ENCODE results near the gene CCDC54. TPM values are rescaled to one million over a fixed set of nuclear protein-coding genes. Genes with fewer than 3 reads are reported as not detected.

CCDC54 gene
- total RNA-seq, 1 donor from 2014 or later: not detected

DNA sequence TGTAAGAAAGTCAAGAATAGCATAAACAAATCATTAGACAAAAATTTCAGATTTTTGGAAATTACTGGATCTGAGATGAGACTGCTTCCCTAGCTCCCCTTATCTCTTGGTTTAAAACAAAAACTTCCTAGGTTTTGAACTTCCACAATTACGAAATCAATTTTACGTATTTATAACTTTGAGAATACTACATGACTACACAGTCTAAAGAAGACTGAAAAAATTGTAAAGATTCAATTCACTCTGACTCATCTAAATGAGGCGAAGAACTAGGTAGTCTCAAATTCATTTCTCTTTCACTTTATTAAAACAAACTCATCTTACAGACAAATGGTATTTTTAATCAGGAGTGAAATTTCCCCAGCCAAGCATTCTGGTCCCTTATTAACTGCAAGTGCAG, 10.3 kb downstream of the CCDC54 start:
- no peak overlapping the region for H3K4me3 Mint-ChIP-seq
- H3K27me3 Mint-ChIP-seq (ENCODE audit: low read depth): no peaks in the 10 kb centered on the region
- H3K36me3 Mint-ChIP-seq: no peaks in the 10 kb centered on the region
- no peaks in the 10 kb centered on the region for H3K9me3 Mint-ChIP-seq
- TF ChIP-seq, protein P1, sequence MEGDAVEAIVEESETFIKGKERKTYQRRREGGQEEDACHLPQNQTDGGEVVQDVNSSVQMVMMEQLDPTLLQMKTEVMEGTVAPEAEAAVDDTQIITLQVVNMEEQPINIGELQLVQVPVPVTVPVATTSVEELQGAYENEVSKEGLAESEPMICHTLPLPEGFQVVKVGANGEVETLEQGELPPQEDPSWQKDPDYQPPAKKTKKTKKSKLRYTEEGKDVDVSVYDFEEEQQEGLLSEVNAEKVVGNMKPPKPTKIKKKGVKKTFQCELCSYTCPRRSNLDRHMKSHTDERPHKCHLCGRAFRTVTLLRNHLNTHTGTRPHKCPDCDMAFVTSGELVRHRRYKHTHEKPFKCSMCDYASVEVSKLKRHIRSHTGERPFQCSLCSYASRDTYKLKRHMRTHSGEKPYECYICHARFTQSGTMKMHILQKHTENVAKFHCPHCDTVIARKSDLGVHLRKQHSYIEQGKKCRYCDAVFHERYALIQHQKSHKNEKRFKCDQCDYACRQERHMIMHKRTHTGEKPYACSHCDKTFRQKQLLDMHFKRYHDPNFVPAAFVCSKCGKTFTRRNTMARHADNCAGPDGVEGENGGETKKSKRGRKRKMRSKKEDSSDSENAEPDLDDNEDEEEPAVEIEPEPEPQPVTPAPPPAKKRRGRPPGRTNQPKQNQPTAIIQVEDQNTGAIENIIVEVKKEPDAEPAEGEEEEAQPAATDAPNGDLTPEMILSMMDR (IDR thresholded peaks at IDR 0.05; ENCODE audit: unreplicated experiment): no peak
- DNase-seq (ENCODE audit: low spot score in 2 of 2, unreplicated experiment in 2 of 2): no peak
- no peak overlapping the region for H3K27ac Mint-ChIP-seq
- H3K4me1 Mint-ChIP-seq: peaks cover 3% of the 10 kb centered on the region

DNA sequence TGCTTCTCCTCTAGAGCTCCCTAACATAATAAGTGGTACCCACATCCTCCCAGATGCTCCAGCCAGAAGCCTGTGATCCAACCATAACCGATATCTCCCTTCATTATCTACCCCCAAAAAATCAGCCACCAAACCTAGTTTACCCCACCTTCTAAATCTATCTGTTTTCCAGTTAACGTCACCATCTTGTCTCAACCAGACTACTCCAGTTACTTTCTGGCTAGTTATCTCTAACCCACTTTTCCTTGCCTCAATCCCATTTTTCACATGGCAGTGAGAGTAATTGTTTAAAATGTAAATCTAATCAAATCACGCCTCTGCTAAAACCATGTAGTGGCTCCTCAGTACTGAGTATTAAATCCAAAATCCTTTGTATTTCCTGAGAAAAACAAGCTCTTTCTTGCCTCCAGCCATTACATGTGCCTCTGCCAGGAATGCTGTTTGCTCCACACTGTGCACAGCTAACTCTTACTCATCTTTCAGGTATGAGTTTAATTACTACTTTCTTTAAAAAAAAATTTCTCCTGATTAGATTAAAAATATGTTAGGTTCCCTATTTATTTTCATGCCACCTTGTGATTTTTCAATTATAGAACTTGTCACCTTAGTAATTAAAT, 15.4 kb downstream of the CCDC54 start:
- no peaks in the 10 kb centered on the region for H3K36me3 Mint-ChIP-seq
- no peak for DNase-seq (ENCODE audit: low spot score in 2 of 2, unreplicated experiment in 2 of 2)
- no peak overlapping the region for H3K4me3 Mint-ChIP-seq
- TF ChIP-seq, protein P1 (IDR thresholded peaks at IDR 0.05; ENCODE audit: unreplicated experiment): no peak
- H3K27me3 Mint-ChIP-seq (ENCODE audit: low read depth): no peaks in the 10 kb centered on the region
- H3K27ac Mint-ChIP-seq: no peak overlapping the region
- H3K4me1 Mint-ChIP-seq: no peaks in the 10 kb centered on the region
- no peaks in the 10 kb centered on the region for H3K9me3 Mint-ChIP-seq

DNA sequence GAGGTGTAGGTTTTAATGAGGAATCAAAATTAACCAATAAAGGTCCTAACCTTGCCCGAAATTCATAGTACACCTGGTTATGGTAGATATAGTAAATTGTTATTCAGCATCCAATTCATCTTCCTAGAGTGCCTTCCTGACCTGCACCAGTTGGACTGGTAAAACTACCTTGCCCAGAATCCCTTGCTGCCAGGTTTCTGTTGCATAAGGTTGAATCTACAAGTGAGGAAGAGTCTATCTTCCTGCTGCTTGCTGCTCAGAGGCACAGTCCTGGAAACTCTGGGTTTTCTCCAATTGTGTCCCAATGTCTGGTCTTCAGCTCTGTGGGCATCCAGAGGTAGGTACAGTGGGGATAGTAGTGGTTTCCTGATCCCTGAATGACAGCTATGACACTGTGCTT, 17.3 kb downstream of the CCDC54 start:
- no peak for DNase-seq (ENCODE audit: low spot score in 2 of 2, unreplicated experiment in 2 of 2)
- Mint-ChIP-seq H3K36me3 (no peaks in the 10 kb centered on the region), H3K4me1 (no peaks in the 10 kb centered on the region), H3K4me3 (no peak overlapping the region), H3K27me3 (ENCODE audit: low read depth) (no peaks in the 10 kb centered on the region), H3K9me3 (peaks cover 5% of the 10 kb centered on the region), H3K27ac (no peak overlapping the region)
- TF ChIP-seq, protein P1 (IDR thresholded peaks at IDR 0.05; ENCODE audit: unreplicated experiment): no peak

DNA sequence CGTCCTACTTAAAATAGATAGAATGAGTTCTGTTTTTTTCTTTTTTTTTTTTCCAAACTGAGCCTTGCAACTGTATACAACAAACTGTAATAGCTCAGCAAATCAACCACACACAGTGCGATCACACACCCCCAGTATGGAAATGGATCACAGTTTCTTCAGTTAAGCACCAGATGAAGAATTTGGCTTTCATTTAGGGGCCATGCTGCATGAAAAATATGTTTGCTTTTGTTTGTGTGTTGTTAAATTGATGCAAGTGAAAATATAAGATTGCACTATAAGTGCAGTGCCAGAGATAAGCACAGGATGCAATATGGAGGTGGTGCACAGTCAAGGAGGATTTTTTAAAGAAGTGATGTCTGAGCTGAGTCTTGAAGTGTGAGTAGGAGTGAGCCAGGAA, 17.8 kb downstream of the CCDC54 start:
- TF ChIP-seq, protein P1 (IDR thresholded peaks at IDR 0.05; ENCODE audit: unreplicated experiment): no peak
- Mint-ChIP-seq H3K36me3 (no peaks in the 10 kb centered on the region), H3K4me3 (no peak overlapping the region), H3K9me3 (peaks cover 5% of the 10 kb centered on the region), H3K4me1 (no peaks in the 10 kb centered on the region), H3K27me3 (ENCODE audit: low read depth) (no peaks in the 10 kb centered on the region), H3K27ac (no peak overlapping the region)
- no peak for DNase-seq (ENCODE audit: low spot score in 2 of 2, unreplicated experiment in 2 of 2)

DNA sequence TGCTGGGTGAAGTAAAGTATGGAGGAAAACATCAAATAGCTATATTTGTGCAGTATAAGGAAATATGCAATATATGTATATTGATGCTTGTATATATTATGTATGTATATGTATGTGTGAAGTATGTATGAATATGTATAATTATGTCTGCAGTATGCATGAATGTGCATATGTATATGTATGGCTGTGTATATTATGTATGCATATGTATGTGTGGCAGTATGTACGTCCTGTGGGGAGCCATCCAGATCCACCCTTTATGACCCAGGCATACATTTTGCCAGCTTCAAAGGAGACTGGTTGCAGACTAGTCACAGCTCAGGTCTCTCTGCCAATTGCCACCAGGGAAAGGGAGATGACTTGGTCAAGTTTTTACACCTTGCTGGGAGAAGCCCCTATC, 24.1 kb downstream of the CCDC54 start:
- no peak for DNase-seq (ENCODE audit: low spot score in 2 of 2, unreplicated experiment in 2 of 2)
- Mint-ChIP-seq H3K4me1 (peaks cover 17% of the 10 kb centered on the region), H3K27me3 (ENCODE audit: low read depth) (no peaks in the 10 kb centered on the region), H3K27ac (no peak overlapping the region), H3K4me3 (no peak overlapping the region), H3K36me3 (no peaks in the 10 kb centered on the region), H3K9me3 (peaks cover 5% of the 10 kb centered on the region)
- TF ChIP-seq, protein P1 (IDR thresholded peaks at IDR 0.05; ENCODE audit: unreplicated experiment): no peak

DNA sequence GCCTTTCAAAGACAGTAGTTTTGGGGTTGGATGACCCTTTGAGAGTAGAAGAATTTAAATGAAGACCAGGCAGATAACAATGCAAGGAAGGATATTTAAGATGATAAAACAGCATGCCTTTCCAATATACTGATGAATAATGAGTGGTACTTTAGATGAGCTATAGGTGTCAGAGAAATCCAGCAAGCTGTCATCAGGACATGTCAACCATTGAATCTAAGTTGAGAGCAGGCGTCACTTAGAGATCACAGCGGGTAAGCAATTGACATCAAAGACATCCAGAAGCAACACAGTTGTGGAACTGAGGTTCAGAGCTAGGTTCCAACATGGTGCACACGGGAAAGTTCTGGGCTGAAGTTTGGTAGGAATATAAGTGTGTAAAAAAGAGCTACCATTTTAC, 25.0 kb downstream of the CCDC54 start:
- Mint-ChIP-seq H3K9me3 (peaks cover 5% of the 10 kb centered on the region), H3K27ac (no peak overlapping the region), H3K4me1 (peaks cover 17% of the 10 kb centered on the region), H3K36me3 (no peaks in the 10 kb centered on the region), H3K4me3 (no peak overlapping the region), H3K27me3 (ENCODE audit: low read depth) (no peaks in the 10 kb centered on the region)
- TF ChIP-seq, protein P1 (IDR thresholded peaks at IDR 0.05; ENCODE audit: unreplicated experiment): no peak
- DNase-seq (ENCODE audit: low spot score in 2 of 2, unreplicated experiment in 2 of 2): no peak
